ENCODE measurements around the gene MAP1B.

DNA sequence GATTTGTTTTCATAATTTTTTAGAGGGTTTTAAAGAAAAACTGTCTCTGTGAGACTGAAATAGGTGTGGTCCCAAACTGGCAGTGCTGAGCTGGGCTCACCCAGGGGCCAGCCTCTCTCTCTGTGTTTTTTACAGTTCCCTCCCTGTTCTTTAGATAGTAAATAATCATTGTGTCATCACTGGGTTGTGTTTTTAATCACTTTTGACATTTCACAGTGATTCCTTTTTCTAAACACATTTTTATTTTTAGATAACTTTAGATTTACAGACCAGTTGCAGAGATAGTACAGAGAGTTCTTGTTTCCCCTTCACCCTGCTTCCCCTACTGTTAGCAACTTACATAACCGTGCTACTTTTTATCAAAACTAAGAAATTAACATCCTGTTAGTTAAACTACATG is 44.4 kb downstream of the MAP1B start:
- no peak for TF ChIP-seq EZH2 (IDR thresholded peaks at IDR 0.05; ENCODE audit: borderline replicate concordance)
- TF ChIP-seq, protein P1, sequence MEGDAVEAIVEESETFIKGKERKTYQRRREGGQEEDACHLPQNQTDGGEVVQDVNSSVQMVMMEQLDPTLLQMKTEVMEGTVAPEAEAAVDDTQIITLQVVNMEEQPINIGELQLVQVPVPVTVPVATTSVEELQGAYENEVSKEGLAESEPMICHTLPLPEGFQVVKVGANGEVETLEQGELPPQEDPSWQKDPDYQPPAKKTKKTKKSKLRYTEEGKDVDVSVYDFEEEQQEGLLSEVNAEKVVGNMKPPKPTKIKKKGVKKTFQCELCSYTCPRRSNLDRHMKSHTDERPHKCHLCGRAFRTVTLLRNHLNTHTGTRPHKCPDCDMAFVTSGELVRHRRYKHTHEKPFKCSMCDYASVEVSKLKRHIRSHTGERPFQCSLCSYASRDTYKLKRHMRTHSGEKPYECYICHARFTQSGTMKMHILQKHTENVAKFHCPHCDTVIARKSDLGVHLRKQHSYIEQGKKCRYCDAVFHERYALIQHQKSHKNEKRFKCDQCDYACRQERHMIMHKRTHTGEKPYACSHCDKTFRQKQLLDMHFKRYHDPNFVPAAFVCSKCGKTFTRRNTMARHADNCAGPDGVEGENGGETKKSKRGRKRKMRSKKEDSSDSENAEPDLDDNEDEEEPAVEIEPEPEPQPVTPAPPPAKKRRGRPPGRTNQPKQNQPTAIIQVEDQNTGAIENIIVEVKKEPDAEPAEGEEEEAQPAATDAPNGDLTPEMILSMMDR (IDR thresholded peaks at IDR 0.05; ENCODE audit: poor library complexity), result no peak
- no peak for TF ChIP-seq EZH2phosphoT487 (IDR thresholded peaks at IDR 0.05; ENCODE audit: low read depth, severe bottlenecking, unreplicated experiment)

All from hepatocyte (in vitro differentiated cells).